ENCODE data around the gene GABRR2.

Gene GABRR2

DNA sequence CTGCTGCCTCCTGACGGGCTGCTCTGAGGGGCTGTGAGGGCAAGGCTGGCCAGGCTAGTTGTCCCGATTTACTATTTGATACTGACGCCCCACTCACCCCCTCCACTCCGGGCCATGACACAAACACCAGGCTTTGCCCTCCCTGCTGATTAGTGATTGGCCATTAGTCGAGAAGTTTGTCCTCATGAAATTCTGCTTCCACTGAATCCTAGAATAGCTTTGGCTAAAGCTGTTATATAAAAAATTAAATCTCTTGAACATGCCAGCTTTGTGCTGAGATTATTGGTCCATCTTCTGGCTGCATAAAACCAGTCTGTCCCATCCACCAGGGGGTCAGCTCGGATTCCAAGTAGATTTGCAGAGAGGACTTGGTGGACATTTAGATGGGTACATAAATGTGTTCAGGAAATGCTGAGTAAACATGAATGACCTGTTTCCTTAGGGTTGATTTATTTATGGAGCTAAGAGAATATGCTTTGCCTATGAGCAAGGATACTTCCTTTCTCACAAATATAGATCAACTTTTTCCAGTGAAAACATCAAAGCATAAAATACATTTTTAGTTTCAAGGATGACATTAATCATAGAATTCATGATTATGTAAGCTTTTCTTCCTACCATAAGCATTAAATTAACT is at the start of gene GABRR2:
GABRR2 (minus strand) TSS at position 51 of the 637 bp plus-strand sequence. CDS start 134 bp downstream, outside the sequence.
- no peak for DNase-seq

DNA sequence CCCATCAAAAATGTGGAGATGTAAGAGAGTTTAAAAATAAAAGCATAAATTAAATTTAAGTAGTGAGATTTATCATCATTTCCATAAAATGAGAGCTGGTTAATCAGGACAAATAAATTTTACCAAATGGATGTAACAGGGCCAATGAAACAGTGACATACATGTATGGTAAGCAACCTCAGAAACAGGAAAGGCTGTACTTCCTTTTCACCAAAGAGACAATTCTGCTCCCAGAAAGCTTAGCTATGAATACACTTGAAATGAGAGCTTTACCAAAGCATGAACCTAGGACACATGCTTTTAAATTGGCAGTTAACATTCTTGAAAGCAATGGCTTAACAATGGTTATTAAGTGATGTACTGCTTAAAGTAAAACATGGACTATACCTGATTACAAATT is 49.5 kb upstream of the GABRR2 start:
- peak; percentile 43 to 49 for DNase-seq

DNA sequence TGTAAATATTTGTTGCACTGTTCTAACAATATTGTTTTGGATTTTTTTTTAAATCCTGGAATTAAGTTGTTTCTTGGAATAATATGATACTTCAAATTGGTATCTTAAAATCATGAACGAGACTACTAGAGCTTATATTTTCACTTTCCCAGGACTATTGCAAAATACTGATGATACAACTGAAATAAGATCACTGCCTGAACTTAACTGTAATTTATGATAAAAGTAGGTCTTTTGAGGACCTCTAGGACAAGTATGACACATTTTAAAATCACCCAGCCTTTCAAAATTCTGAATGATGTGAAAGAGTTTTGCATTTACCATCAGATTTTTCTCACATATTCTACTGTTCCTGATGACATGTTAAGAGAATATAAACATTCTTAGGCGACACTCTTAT is 46.1 kb upstream of the GABRR2 start:
- DNase-seq, result no peak

DNA sequence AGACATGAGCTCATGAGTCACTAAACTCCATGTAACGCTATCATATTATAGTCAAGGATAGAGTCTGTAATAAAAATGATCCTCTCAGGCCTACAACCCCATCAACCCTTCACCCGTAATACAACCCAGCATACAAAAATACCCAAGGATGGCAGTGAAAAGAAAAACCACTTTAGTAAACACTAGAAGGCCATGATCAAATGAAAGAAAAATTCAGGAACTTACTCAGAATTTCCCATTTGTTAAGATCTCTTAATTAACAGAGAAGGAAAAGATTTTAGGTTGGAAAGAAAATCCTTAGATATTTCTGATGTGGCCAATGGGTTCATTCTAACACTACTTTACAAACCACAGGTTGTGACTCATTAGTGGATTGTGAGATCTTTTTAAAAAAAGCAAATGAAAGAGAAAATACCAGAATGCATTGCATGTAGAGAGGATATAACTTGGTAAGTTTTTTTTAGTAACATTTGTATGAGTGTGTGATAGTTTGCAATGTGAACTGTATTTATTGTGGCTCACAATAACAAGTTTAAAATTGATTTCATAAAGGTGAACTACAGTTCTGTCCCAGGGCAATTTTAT is 45.4 kb upstream of the GABRR2 start:
- peak in 1 of 2 experiments; percentile 16 for DNase-seq

DNA sequence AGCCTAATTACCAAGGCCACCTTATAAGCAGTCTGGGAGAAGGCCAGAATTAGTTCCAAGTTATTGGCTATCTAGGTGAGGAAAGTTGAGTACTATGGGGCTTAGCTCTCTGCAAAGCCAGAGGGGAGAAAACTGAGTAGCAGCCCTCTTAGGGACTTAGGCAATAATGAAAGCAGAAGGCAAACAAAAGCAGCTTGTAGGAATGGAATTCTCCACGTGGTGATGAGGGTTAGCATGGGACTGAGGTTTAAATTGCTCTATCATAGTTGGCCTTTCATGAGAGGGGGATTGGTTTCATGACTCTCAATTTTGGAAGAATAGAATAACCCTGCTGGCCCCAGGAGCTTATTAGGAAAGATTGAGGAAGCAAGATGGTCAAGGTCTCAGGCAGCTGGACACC is 44.5 kb upstream of the GABRR2 start:
- no peak for DNase-seq

DNA sequence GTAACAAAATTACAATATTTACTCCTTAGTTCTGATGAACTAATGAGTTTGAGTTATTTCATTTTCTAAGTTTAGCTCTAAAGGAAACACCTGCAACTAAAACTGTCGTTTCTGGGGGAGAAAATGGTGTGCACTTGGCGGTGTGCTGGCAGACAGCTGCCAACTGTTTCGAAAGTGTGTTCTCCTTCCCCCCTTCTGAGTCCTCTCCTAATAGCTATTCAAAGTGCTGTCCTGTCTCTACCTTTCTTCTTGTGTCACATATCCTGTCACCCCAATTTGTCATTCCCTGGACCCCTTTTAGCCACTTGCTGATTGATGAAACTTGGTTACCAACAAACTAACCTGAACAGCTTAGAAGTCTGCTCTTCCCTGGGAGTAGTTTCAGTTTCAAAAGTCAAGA is 42.3 kb upstream of the GABRR2 start:
- DNase-seq, result peak; percentile 40 to 54

DNA sequence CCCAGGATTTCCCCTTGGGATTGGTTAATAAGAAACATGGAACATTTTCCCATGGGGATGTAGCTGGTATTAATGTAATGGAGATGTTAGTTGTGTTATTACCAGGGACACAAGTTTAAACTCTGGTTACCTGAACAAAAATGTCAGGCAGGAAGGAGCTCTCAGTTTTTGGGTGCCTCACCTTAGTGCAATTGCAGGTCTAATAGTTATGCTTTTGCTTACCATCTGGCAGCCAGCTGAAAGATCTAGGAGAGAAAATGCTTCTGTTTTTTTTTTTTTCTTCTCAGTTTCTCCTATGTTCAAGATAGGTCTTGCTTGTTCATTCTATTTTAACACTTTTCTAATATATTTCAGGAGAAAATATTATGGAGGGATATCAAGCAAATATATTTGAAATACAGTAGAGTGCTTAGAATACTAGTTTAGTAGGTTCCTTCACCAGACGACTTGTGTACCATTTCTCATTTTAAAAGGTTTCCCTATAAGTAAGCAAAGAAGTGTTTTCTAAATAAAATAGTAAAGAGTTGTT is 41.6 kb upstream of the GABRR2 start:
- no peak for DNase-seq

DNA sequence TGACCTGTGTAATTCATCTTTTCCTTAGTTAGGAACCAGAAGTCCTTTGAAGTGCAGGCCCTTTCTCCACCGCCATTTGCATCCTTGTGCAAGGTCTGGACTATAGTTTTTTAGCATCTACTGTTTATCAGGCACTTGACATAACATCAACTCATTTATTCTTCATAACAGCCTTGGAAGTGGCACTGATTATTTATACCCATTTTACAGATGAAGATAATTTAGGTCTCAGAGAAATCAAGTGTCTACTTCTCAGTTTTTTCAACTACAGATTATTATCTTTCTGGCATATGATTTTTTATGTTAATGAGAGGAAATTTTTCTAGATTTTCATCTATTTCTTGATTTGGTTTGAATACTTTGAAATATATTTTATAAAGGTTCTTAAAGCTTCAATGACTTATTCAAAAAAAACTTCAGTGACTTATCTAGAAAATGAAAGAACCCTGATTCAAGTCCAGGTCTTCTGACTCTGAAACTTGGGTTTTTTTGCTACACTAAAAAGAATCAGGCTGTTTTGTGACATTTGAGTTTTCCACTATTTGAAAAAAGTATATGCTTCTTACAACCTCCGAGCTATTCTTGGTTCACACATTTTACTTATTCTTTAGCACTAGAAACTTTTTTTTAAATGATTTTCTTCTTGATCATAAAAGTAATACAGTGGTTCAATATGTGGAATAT is 40.6 kb upstream of the GABRR2 start:
- no peak for DNase-seq

DNA sequence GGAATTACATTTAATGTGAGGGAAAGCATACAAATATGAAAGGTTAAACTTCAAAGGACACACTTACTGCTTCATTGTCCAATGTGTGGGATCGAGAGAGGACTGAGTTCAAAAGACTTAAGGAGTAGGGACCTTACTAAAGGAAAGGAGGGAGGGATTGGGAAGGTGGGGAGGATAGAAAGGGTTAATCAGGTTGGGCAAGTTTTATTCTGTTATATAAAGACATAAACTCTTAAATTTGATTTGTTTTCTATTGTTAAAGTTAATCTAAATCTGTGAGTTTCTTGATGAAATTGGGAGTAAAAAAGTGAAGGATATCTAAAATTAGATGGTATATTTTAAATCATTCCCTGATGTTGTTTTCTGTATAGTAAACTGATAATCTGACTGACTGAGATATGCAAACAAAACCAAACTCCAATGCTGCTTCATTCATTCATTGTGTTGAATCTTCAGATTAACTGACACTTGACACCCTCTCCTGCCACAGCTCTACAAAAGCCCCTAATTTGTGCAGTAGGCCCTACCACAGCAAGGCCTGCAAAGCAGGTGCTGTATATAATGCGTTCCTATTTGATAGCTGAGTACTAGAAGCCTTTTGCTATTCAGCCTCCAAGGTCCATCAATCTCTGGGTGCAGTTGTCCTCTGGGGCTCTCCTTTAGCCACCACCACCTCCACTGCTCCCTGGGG is 38.7 kb upstream of the GABRR2 start:
- DNase-seq, result peak in 1 of 2 experiments; percentile 14

DNA sequence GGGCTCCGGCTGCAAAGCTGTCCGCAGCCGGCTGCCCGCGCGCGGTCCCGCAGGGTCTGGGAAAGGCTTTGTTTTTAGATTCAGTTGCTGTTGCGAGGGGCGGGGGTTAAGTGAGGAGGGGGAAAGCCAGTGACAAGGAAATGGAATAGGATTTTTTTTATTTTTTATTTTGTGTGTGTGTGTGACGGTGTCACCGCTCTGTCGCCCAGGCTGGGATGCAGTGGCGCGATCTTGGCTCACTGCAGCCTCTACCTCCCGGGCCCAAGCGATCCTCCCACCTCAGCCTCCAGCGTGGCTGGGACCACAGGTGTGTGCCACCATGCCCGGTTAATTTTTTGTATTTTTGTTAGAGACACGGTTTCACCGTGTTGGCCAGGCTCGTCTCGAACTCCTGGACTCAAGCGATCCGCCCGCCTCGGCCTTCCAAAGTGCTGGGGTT is 38.0 kb upstream of the GABRR2 start:
- peak; percentile 26 to 29 for DNase-seq

DNA sequence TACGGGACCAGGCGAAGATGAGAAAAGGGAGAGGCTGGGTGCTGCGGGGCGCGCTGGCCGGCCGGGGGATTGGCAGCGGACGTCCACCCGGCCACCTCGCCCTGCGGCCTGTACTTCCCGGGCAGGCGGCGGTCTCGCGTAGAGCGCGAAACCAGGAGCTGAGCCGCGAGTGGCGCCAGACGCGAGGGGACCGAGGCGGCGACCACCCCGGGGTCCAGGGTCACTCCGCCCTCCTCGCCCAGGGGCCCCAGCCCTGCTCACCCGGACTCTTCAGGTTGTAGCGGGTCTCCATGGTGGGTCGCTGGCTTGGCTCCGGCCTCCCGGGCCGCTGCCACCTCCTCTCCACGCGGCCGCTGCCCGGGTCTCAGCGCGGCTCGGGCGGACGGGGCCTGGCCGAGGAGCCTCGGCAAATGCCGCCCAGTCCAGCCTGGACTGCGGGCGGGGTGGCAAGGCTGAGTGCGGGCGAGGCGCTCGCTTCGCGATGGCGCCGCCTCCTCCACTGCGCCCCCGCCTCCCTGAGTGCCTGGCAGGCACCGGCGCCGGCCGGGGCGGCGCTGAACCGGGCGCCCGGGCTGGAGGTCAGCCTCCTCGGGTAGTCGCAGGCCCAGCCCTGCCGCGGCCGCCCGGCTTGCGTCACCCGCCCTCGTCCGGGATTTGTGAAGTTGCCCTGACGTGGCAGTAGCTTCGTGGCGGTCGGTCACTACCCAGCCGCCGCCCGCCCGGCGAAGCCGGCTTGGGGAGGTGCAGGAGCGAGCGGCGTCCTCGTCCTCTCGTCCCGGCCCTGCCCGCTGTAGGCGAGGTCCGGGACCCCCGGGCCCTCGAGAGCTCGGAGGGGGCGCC is 37.4 kb upstream of the GABRR2 start, which contains the start of gene UBE2J1:
UBE2J1 (minus strand) TSS at position 445 of the 840 bp plus-strand sequence; CDS start at position 292, 153 bp downstream.
- peak; percentile 36 to 56 for DNase-seq

DNA sequence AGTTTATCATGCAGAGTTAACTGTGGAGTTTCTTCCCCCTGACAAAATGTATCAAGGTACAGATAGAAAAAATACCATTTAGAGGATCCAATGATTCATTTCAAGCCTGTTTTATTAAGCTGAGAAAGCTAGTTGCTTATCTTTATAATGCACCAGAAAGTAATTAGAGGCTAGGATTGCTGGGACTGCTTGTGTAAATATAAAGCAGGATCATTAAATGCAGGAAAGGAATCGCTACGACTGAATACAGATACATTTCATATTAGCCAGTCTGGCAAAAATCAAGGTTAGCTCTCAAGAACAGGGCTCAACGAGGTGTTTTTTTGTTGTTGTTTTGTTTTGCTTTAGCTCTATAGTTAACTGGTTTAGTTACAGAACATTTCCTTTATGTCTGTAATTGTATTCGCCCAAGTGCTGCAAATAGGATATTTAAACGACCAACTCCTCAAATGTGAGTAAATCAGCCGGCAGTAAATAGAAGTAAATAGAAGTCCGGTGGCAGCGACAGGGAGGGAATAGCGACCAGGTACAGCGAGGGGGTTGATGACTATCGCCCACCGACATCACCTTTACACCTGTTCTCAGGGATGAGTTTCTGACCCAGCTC is 36.7 kb upstream of the GABRR2 start:
- DNase-seq, result no peak

DNA sequence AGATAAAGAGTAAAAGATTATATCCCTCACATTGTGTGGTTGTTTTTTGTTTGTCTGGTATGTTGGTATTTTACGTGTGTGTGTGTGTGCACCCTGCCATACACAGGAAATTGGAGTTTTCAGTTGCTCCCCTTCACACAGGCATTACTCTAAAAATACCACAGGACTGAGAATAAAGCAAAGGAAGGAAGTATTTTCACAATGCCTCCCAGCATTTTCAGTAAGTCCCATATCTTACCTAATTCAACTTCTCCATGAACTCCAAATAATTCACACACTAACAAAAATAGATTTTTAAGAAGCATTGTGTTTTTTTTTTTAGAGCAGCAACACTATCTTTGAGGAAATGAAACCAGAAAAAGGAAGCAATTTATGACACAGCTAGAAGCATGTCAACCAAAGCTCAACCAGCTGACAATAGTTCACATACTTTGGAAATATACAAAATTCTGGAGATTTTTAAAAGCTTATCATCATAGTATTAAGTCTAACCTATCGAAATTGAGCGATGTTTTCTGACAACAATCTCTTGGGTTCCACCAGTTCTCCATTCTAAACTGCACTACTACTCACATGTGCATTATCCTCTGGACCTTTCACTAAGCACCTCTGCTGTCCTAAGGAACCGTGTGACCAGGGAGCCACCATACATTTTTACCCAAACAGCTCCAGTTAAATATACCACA is 35.3 kb upstream of the GABRR2 start:
- DNase-seq, result peak; percentile 88 to 92

DNA sequence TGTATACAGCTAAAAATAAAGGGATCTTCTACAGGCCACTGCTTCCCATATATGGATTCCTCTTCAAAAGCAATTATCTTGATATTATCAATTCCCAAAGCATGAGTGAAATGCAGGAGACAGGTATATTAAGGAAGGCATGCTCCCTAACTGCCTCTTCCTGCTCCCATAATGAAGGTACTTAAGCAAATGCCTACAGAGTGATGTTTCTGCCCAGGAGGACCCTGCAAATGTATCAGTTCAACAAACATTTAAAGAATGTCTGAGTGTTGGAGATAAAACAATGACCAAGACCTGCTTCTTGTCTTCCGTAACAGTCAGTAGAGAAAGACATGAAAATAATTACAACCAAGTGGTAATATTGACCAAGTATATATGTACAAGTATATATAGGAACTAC is 33.3 kb upstream of the GABRR2 start:
- no peak for DNase-seq

DNA sequence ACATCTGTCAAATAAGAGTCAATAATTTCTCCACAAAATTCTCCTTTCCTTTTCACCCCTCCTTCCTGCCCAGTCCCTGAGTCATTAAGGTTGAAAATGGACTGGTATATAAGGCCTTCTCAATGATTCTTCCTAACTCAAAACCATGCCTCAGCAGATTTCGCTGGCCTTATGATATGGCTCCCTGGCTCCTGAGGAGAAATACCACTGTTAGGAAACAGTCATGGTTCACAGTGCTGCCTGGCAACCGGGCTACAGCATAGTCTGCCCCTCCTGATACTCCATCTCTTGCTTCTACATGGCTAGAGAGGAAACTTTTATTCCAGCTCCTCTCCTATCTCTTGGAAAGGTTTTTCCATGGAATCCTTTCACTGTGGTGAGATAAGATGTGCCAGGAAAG is 32.7 kb upstream of the GABRR2 start:
- DNase-seq, result no peak

DNA sequence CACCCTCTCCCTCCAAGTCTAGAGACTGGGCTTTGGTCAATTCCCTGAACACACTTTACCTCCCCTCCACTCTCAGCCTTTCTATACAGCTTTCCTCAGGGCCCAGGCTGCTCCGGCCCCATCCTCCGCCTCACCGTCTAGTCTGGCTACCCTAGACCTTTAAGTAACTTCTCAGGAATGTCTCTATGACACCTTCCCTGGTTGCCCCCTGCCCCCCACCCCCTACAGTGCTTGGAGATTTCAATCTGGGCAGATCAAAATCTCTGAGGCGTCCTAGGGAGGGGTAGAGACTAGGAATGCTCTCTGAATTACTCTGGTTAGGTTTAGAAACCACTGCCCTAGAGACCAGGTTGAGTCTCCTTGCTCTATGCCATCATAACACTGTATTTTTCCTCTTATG is 31.3 kb upstream of the GABRR2 start:
- DNase-seq, result no peak

DNA sequence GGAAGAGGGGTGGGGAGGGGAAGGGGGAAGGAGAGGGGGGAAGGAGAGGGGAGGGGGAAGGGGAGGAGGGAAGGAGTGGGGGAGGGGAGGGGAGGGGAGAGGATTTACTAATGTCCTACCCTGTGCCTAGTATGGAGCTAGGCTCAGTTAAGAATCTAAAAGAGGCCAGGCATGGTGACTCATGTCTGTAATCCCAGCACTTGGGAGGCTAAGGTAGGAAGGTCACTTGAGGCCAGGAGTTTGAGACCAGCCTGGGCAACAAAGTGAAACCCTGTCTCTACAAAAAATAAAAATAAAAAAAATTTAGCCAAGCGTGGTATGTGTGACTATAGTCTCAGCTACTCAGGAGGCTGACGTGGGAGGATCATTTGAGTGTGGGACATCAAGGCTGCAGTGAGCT is 24.5 kb upstream of the GABRR2 start:
- no peak for DNase-seq

DNA sequence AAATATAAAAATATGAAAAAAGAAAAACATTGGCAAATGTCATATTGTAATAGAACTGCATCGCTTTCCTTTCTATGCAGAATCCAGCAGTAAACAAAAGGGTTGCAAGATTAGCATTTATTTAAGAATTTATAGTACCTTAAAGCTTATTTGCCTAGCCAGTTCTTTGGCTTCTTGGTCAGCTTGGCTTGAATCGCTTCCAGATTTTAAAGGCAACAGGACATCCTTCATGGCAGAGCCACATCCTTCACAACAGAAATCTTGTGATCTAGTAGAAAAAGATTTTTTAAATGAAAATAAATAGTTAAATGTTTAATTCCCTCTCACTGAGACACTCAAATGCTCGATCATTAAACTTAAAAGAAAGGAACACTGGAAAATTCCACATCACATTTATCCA is 20.1 kb upstream of the GABRR2 start:
- DNase-seq, result no peak

DNA sequence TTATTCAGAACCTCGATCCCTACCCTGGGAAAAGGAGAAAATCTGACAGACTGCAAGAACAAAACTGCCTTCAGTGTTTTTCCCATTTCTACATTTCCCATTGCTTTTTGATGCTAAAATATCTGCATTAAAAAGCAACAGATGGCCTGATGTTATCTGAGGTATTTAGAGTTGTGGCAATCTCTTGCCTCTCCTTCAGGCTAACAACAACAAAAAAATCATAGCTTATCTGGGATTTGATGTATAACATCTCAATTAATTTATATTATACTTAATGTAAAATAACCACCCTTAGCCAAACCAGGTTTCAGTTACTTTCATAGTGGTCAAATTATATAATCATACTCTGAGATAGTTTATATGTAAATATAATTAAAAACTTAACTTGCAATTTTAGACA is 15.8 kb upstream of the GABRR2 start:
- DNase-seq, result no peak

DNA sequence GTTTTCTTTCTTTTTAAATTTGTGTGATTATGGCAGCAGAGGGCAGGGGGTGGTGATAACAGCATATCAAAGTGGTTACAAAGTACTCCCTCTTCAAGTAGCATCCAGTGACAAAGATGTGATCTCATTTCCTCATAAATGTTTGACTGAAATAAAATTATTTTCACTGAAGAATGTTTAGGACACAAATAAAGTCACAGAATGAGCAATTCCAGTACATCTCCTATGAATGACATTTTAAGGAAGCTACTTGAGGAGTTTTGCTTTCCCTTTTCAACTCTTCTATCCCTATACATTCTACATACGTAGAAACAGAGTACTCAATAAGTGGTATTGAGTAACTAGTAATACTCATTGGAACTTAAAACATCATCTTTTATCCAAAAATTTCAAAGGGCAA is 13.9 kb upstream of the GABRR2 start:
- no peak for DNase-seq

DNA sequence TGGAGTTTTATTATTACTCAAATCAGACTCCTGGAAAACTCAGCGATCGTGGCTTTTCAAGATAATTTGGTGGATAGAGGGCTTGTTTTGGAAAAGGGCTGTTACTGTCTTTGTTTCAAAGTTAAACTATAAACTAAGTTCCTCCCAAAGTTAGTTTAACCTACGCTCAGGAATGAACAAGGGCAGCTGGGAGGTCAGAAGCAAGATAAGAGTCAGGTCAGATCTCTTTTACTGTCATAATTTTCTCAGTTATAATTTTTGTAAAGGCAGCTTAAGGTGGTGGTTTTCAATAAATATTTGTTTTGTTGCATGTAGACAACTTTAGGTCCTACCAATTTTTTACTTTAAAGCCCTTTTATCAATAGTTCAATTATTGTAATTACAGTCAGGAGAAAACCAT is 9.2 kb upstream of the GABRR2 start:
- DNase-seq, result no peak
